Stomach (tissue), 4 donors: Measurements from ENCODE around the gene ZNF571.

Source experiments
- POLR2AphosphoS5 ChIP-seq, 3 donors: sonication (generic); formaldehyde crosslinking; IDR thresholded peaks; one replicate each; pipeline ENCODE4 v1.6.1; 2016; ENCODE audit warnings: antibody characterized with exemption in 3 of 3
- TF ChIP-seq, protein P1 (sequence below), 7 experiments: fragments of 450-650 bp in 4 of 7; fragments of 200-600 bp in 3 of 7; sonication (generic) in 3 of 7; IDR thresholded peaks; one replicate each; pipeline ENCODE4 v1.5.1; 2016 to 2019; ENCODE audit warnings: antibody characterized with exemption in 7 of 7, control low read depth in 2 of 7, mild to moderate bottlenecking in 1 of 7

DNA sequence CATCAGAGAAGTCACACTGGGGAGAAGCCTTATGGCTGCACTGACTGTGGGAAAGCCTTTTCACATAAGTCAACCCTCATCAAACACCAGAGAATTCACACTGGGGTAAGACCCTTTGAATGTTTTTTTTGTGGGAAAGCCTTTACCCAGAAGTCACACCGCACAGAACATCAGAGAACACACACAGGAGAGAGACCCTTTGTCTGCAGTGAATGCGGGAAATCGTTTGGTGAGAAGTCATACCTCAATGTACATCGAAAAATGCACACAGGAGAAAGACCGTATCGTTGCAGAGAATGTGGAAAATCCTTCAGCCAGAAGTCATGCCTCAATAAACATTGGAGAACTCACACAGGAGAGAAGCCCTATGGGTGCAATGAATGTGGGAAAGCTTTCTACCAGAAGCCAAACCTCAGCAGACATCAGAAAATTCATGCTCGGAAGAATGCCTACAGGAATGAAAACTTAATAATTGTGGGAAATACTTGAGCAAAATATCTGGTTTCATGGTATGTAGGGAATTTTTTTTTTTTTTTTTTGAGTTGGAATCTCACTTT, 57.1 kb downstream of the ZNF571 start:
- TF ChIP-seq, protein P1, sequence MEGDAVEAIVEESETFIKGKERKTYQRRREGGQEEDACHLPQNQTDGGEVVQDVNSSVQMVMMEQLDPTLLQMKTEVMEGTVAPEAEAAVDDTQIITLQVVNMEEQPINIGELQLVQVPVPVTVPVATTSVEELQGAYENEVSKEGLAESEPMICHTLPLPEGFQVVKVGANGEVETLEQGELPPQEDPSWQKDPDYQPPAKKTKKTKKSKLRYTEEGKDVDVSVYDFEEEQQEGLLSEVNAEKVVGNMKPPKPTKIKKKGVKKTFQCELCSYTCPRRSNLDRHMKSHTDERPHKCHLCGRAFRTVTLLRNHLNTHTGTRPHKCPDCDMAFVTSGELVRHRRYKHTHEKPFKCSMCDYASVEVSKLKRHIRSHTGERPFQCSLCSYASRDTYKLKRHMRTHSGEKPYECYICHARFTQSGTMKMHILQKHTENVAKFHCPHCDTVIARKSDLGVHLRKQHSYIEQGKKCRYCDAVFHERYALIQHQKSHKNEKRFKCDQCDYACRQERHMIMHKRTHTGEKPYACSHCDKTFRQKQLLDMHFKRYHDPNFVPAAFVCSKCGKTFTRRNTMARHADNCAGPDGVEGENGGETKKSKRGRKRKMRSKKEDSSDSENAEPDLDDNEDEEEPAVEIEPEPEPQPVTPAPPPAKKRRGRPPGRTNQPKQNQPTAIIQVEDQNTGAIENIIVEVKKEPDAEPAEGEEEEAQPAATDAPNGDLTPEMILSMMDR (IDR thresholded peaks at IDR 0.05), result no peak
- no peak for TF ChIP-seq POLR2AphosphoS5 (IDR thresholded peaks at IDR 0.05)
